Measurements from ENCODE around the gene FBXO21.
"Not testable (repeated sequence)": the region's sequence is repeated elsewhere in the genome, so short reads cannot be mapped to it uniquely, and the experiment has no call there.

The FBXO21 gene

GRCh38 chr12:117130801-117131200, 59.5 kb downstream of the FBXO21 start:
- DNase-seq, result no peak

- DNase-seq, result no peak
Measured at GRCh38 chr12:117129391-117129790, 60.9 kb downstream of the FBXO21 start.

DNA sequence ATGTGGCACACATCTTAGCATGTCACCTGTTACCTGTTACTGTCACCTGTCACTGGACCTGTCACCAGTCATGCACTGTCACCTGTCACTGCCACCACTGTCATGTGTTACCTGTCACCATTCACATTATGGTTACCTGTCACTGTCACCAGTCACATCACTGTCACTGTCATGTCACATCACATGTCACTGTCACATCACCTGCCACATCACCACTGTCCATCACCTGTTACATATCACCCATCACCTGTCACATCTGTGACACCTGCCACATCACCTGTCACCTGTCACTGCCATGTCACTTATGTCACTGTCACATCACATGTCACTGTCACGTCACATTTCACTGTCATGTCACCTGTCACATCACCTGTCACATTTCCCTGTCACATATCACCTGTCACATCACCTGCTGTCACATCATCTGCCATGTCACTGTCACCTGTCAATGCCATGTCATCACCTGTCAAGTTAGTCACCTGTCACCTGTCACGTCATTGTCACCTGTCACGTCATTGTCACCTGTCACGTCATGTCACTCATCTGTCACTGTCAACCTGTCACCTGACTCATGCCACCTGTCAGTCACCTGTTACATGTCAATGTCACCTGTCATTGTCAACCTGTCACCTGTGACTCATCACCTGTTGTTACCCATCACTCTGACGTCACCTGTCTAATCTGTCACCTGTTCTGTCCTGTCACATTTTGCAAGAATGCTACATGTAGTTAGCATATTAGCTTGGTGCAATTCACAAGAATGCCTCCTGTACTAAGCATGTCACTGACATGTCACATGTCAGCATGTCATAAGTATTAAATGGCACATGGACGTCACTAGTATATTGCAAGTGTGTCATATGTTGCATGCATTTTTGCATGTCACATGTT, 62.1 kb downstream of the FBXO21 start:
- no peak for DNase-seq

DNA sequence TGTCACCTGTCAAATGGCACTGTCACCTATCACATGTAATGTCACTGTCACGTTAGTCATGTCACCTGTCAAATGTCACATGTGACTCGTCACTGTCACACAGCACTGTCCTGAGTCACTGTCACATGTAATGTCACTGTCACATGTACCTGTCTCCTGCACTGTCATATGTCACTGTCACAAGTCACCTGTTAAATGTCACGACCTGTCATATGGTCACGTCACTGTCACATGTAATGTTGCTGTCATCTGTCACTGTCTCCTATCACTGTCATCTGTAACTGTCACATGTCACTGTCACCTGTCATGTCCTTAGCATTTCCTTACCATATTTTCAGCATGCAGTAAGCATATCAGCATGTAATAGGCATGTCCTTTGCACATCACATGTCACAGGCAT, 63.9 kb downstream of the FBXO21 start:
- no peak for DNase-seq

DNA sequence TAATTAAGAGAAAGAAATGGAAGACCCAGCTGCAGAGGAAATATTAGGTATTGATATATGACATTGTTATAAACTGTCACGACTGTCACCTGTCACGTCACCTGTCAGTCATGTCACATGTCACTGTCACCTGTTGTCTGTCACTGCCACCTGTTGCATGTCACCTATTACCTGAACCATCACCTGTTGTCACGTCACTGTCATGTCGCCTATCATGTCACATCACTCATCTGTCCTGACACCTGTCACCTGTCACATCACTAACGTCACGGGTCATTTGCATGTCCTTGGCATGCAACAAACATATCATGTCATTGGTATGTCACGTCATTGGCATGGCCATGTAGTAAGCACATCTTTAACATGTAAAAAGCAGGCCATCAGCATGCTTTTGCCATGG, 64.5 kb downstream of the FBXO21 start:
- no peak for DNase-seq

DNA sequence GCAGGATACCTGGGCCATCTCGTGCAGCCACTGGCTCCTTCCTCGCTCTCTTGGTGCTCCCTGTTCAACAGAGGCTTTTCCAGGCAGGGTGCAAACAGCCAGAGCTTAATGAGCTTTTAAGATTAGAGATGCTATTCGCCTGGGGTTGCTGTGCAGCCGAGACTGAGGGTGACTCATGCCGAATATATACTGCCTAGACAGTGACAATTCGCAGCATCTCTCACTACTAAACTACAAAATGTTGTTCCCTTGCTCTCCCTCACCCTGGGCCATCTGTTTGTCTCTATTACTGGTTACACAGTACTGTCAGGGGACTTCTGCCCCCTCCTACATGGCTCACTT, 65.0 kb downstream of the FBXO21 start:
- no peak for DNase-seq

- no peak for DNase-seq
Measured at GRCh38 chr12:117124421-117125271, 65.6 kb downstream of the FBXO21 start.

- no peak for DNase-seq
Measured at GRCh38 chr12:117121441-117121840, 68.8 kb downstream of the FBXO21 start.

DNA sequence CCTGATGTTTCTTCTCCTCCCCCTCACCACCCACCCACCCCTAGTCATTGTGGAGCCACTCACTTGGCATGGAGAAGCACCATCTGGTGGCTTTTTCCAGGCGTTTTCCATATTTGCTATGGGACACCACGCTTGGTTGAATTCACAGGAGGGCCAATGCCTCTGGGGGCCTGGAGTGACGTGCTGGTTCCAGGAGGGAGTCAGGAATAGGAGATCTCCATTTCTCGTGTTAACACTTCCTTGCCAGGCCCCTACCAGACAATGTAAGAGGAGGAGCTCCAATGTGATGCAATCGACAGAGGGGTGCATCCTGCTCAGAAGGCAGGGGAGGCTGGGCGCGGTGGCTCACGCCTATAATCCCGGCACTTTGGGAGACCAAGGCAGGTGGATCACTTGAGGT, 69.5 kb downstream of the FBXO21 start:
- DNase-seq, result peak; percentile 88

DNA sequence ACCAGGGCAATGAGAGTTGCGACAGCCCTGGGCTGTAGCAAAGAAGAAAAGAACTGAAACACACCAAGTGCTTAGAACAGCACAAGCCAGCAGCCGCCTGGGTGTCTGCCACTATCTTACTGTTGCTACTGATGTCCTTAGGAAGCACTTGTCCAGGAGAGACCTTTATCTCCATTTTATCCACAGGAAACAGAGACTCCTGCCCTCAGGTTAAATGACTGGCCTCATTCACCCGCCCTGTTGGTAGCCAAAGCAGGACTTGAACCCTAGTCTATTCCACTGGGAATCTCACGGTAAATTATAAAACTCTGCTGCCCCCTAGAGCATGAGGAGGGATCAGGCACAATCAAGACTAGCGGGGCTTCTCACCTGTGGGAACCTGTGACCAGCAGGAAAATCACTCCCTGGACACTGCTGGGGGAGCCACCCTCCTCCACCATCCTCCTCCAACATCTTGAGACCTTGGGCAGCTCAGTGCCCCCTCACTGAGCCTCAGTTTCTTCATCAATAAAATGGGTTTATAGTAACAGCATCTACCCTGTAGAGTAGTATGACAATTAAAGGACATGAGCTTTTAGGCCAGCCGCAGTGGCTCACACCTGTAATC, 70.6 kb downstream of the FBXO21 start:
- DNase-seq, result peak; percentile 88

- peak; percentile 44 for DNase-seq
Measured at GRCh38 chr12:117118838-117119591, 71.3 kb downstream of the FBXO21 start.

- peak; percentile 80 for DNase-seq
Measured at GRCh38 chr12:117114784-117115183, 75.5 kb downstream of the FBXO21 start.

GRCh38 chr12:117113231-117113630, 77.0 kb downstream of the FBXO21 start:
- no peak for DNase-seq

GRCh38 chr12:117111821-117112595, 78.3 kb downstream of the FBXO21 start:
- DNase-seq, result peak; percentile 97

- no peak for DNase-seq
Measured at GRCh38 chr12:117111386-117111785, 78.9 kb downstream of the FBXO21 start.

DNA sequence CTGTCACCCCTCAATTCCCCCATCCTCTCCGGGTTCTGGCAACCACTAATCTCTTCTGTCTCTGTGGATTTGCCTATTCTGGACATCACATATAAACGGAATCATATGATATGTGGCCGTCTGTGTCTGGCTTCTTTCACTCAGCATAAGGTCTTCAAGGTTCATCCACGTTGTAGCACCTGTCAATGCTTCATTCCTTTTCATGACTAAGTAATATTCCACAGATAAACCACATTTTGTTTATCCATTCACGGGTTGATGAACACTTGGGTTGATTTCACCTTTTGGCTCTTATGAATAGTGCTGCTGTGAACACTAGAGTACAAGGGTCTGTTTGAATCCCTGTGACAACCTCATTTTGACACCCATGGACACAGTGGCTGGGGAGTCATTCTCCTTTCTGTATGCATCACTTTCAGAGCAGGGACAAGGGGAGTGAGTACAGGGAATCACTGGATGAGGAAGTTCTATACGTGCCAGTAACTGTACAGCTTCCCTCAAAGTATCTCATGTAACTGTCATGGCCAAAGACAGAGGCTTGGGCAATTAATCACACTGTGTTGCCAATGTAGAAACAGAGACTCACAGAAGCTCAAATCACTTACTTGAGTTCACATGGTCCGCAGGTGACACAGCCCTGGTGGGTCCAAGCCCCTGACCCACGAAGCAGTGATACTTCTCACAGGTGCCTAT, 80.2 kb downstream of the FBXO21 start:
- no peak for DNase-seq

DNA sequence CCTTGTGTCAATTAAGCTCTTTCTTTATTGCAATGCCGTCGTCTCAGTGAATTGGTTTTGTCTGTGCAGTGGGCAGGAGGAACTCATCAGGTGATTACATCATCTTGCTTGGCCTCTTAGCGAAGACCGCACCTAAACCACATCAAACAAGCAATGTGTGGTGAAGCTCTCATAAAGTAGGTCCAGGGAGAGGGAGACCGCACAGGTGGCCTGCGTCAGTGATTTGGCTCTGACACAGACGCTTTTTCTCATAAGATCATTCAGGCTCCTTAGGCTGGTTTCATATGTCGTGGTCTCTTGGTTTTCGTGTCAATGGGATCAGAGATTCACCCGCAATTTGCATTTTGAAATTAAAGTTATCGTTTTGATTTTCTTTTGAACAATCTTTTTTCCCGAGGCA, 84.4 kb downstream of the FBXO21 start:
- DNase-seq, result peak; percentile 97

DNA sequence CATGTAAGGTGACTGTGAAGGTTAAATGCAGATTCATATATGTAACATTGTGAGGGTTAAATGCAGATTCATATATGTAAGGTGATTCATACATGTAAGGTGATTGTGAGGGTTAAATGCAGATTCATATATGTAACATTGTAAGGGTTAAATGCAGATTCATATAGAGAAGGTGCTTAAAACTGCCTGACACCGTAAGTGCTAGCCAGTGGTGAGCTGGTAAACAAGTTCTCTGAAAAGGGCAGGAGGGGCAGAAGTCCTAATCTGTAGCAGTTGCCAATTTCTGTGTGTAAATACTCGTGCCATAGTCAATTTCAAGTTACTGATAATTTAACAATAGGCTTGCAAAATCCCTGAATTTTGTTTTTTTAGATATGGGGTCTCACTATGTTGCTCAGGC, 86.3 kb downstream of the FBXO21 start:
- not testable (repeated sequence) for DNase-seq

GRCh38 chr12:117102800-117103181, 87.5 kb downstream of the FBXO21 start:
- DNase-seq, result no peak

DNA sequence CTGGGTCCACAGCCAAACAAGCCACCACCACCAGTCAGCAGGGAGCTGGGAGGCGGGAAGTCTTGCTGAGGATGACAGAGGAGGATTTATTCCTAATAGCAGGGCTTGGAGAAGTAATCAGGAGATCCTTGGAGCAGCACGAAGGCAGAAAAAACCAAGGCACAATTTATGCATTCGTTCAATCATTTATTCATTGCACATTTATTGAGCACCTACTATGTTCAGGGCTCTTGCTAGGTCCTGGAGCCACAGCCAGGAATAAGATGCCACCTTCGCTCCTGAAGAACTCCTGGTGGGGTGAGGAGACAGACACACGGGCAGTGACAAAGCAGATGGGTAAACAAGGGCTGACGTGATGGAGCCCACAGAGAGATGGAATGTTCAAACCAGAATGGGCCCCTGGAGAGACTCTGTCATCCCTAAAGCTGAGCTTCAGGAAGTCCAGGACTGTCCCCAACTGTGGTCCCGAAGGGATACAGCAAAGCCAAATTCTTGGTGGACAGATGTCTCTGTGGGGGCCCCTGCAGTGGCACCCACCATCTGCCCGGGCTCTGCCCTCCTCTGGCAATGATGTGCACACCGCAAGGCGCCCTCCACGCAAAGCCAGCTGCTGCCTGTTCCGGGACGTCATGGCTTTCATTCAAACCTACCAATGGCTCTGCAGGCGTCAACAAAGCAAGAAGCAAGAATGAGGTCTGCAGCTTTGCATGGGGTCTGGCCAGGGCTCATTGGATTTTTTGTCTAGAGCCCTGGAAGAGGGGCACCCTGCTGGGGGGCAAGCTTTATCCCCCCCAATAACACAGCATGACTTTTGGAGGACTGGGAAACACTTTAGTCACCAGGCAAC, 88.1 kb downstream of the FBXO21 start:
- no peak for DNase-seq

Data from NCI-H510A treated with DMSO at 0.1 percent for 48 hours (cell line).